Body of pancreas (tissue), 4 donors: ENCODE measurements around the gene CSTF1. TPM values are rescaled to one million over a fixed set of nuclear protein-coding genes. Genes with fewer than 3 reads are reported as not detected.

Experiments
- ATAC-seq: fragments of 150-250 bp; one replicate; pipeline ENCODE4 v1.9.1; 2016
- DNase-seq, 4 donors: peaks; one replicate each; pipeline ENCODE4 v3.0.0-alpha.2; 2019
- H3K27ac ChIP-seq, 4 donors: fragments of 200-600 bp; sonication (generic); 1 replicate in 3 of 4; 2 replicates in 1 of 4; pipeline versions ENCODE4 v1.5.1 to v1.6.1; 2016 to 2019; ENCODE audit warnings: mild to moderate bottlenecking in 1 of 4, mixed read lengths in 1 of 4, moderate library complexity in 1 of 4
- H3K27me3 ChIP-seq, 2 donors: fragments of 200-600 bp; sonication (generic); one replicate each; pipeline ENCODE4 v1.6.0; 2016; ENCODE audit warnings: mild to moderate bottlenecking in 1 of 2
- H3K36me3 ChIP-seq, 2 donors: fragments of 200-600 bp; sonication (generic); replicated peaks in 1 of 2; 2 replicates each; pipeline ENCODE4 v1.5.1; 2016; ENCODE audit warnings: low read depth in 2 of 2; ENCODE audit not compliant: insufficient read depth in 1 of 2
- H3K4me1 ChIP-seq: fragments of 200-600 bp; sonication (generic); one replicate; pipeline ENCODE4 v1.6.0; 2016
- H3K4me3 ChIP-seq, 2 donors: fragments of 200-600 bp; sonication (generic); 1 replicate in 1 of 2; 2 replicates in 1 of 2; pipeline ENCODE4 v1.5.1; 2016 to 2019
- H3K9me3 ChIP-seq, 3 donors: fragments of 200-600 bp; sonication (generic); 1 replicate in 2 of 3; 2 replicates in 1 of 3; pipeline ENCODE4 v1.5.1; 2016
- CTCF ChIP-seq, 7 experiments: fragments of 450-650 bp in 4 of 7; fragments of 200-600 bp in 3 of 7; sonication (generic) in 3 of 7; IDR thresholded peaks; one replicate each; pipeline ENCODE4 v1.5.1; 2016 to 2019; ENCODE audit warnings: antibody characterized with exemption in 7 of 7
- POLR2A ChIP-seq, 3 donors: fragments of 450-650 bp; IDR thresholded peaks; one replicate each; pipeline ENCODE4 v1.6.1; 2016; ENCODE audit warnings: antibody characterized with exemption in 3 of 3, mild to moderate bottlenecking in 2 of 3
- WGBS, 2 donors: methylation state at CpG; one replicate each; pipeline ENCODE4 v1.1.5; 2017; 5-methylcytosine and 5-hydroxymethylcytosine counted together
- intact Hi-C: fragments of 100-400 bp; cut with DNase I; formaldehyde crosslinking; loops from one replicate; pipeline ENCODE4 v1.15.1; 2023
- total RNA-seq, 2 donors: library from RNA; depleted of rRNA; stranded (reverse); fragments of >200 nt; gene quantifications; one replicate each; pipeline ENCODE4 v1.1.0, GENCODE V29; 2016

The CSTF1 gene
- total RNA-seq, 2 donors from 2014 or later: 12.2 to 14.5 TPM

- DNase-seq (no peak), ATAC-seq (no peak)
- no peak for TF ChIP-seq POLR2A (IDR thresholded peaks at IDR 0.05)
- TF ChIP-seq CTCF (IDR thresholded peaks at IDR 0.05): no peak
- Histone ChIP-seq H3K9me3 (no peaks in the 10 kb centered on the region), H3K4me1 (peaks cover 4% of the 10 kb centered on the region), H3K27ac (no peak overlapping the region), H3K4me3 (no peak overlapping the region), H3K36me3 (no peaks in the 10 kb centered on the region), H3K27me3 (no peaks in the 10 kb centered on the region)
- WGBS, 2 donors: 14 to 35% methylated on average over 1 of the region's 1 CpG
- intact Hi-C loops: no loop called here
Measured at GRCh38 chr20:56380375-56380774, 12.1 kb upstream of the CSTF1 start.

DNA sequence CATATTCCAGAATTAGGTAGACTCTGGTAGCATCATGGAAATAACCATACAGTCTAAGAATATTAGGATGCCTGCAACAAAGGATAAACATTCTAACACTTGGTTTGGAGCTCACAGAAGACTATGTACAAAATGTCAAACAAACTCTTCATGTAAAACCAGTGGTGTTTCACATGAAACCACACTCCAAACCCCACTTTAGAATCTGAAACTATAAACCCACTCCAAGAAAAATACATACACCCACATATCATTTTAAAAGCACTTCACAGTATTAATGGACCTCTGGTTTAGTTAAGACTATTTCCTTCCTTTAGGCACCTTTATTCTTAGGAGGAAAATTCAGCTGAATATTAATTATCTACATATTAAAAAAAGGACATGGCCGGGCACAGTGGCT lies 10.9 kb upstream of the CSTF1 start:
- no peak for ATAC-seq
- no peak overlapping the region for H3K27ac ChIP-seq
- 79 to 91% methylated on average over 1 of the region's 1 CpG for WGBS, 2 donors
- DNase-seq: no peak
- H3K9me3 ChIP-seq: no peaks in the 10 kb centered on the region
- H3K4me1 ChIP-seq: peaks cover 4% of the 10 kb centered on the region
- no peak for TF ChIP-seq CTCF (IDR thresholded peaks at IDR 0.05)
- no peak for TF ChIP-seq POLR2A (IDR thresholded peaks at IDR 0.05)
- no peak overlapping the region for H3K4me3 ChIP-seq
- H3K27me3 ChIP-seq: no peaks in the 10 kb centered on the region
- H3K36me3 ChIP-seq: no peaks in the 10 kb centered on the region
- intact Hi-C loops: no loop called here

DNA sequence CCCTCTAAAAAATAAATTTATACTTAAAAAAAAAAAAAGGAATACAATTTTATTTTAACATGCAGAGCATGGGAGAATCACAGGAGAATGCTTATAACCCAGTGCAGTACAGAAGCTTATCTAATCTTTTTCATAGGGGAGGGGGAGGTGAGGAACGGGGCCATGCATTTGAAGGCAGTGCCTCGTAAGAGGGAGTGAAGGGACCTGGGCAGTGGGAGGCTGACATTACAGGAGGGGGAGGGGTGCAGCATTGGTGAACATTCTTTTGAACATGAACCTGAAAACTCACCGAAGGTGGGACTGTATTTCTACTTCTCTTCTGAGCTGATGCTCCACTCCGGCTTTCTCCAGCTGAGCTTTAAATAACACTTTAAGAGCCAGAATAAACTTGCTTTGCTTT lies 9.7 kb upstream of the CSTF1 start:
- H3K4me3 ChIP-seq: no peak overlapping the region
- 57 to 61% methylated on average over 4 of the region's 4 CpGs for WGBS, 2 donors
- H3K27me3 ChIP-seq: no peaks in the 10 kb centered on the region
- H3K27ac ChIP-seq: no peak overlapping the region
- ATAC-seq: no peak
- DNase-seq: no peak
- TF ChIP-seq CTCF (IDR thresholded peaks at IDR 0.05): no peak
- H3K9me3 ChIP-seq: no peaks in the 10 kb centered on the region
- H3K4me1 ChIP-seq: peaks cover 4% of the 10 kb centered on the region
- intact Hi-C loops: no loop called here
- H3K36me3 ChIP-seq: no peaks in the 10 kb centered on the region

- H3K9me3 ChIP-seq: no peaks in the 10 kb centered on the region
- 88 to 92% methylated on average over 8 of the region's 8 CpGs for WGBS, 2 donors
- intact Hi-C loops: no loop called here
Measured at GRCh38 chr20:56383334-56383733, 9.1 kb upstream of the CSTF1 start.

More at GRCh38 chr20:56383334-56383733, 9.1 kb upstream of the CSTF1 start:
- TF ChIP-seq CTCF (IDR thresholded peaks at IDR 0.05) (no peak), POLR2A (IDR thresholded peaks at IDR 0.05) (no peak)
- no peak overlapping the region for H3K27ac ChIP-seq
- peaks cover 4% of the 10 kb centered on the region for H3K4me1 ChIP-seq
- ATAC-seq: no peak
- no peaks in the 10 kb centered on the region for H3K36me3 ChIP-seq
- no peak overlapping the region for H3K4me3 ChIP-seq
- H3K27me3 ChIP-seq: no peaks in the 10 kb centered on the region
- no peak for DNase-seq
